ENCODE data around the gene MGLL.

MGLL gene

DNA sequence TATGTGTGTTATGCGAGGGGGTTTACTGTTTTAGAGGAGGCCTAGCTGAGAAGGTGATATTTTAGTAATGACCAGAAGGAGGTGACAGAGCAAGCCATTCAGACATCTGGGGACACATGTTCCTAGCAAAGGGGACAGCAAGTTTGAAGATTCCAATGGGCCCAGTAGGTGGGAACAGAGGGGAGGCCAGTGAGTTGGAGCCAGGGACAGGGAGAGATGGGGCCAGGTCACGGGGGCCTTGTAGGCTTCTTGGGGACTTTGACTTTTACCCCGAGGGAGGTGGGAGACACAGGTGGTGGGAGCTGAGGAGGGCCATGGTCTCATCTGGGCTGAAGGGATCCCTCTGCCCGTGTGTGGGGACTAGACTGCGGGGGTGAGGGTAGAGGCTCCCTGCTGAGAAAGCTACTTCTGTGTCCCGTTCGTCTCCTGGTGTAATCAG, 72.5 kb downstream of the MGLL start:
- ATAC-seq (replicated peaks; ENCODE audit: extremely low read depth, poor library complexity, severe bottlenecking) (no peak), DNase-seq (ENCODE audit: low spot score in 2 of 2) (no peak)
- Mint-ChIP-seq H3K4me3 (no peak overlapping the region), H3K4me1 (peaks cover 9% of the 10 kb centered on the region), H3K36me3 (ENCODE audit: insufficient read depth) (no peaks in the 10 kb centered on the region), H3K27me3 (peaks cover 23% of the 10 kb centered on the region), H3K27ac (ENCODE audit: low read depth) (no peak overlapping the region), H3K9me3 (no peaks in the 10 kb centered on the region)

DNA sequence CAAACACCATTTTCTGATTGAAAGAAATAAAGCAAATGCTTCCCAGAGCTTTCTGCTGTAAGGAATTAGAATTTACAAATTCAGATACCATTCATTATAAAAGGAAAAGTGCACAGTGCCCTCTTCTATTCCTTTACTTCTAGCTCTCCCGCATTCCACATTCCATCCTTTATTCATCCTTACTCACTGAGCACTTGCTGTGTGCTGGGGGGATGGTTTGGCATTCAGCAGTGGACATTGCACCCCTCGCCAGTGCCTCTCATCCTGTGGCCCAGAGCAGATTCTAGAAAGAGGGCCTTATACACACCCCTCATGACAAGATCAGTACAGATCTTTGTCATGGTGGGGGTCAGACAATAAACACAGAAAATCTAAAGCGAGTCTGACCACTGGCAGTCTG, 73.0 kb downstream of the MGLL start:
- H3K27me3 Mint-ChIP-seq = peaks cover 18% of the 10 kb centered on the region

DNA sequence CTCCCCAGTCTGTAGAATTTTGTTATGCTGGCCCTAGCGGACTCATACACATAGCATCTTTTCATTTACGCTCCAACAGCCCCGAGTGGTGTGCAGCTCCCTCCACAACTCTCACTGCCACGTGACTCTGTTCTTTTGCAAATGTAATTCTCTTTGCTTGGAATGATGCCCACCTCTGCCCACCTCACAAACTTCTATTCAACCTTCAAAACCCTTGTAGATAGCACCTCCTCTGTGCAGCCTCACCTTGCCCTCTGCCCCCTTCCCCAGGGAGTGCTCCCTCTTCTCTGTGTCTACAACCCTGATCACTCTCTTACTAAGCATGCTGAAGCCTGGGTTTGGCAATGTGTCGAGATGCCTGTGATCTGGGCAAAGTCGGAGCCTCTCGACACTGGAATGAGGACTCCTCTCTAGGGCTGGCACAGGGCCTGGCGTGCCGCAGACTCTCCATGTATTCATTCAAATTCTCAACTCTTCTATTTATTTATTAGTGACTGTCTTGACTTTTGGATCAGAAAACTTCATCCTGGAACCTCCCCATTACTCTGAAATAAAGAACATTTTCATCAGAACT, 73.5 kb downstream of the MGLL start:
- H3K9me3 Mint-ChIP-seq = no peaks in the 10 kb centered on the region
- no peak for DNase-seq (ENCODE audit: low spot score in 2 of 2)
- H3K4me1 Mint-ChIP-seq = no peaks in the 10 kb centered on the region
- no peak for ATAC-seq (replicated peaks; ENCODE audit: extremely low read depth, poor library complexity, severe bottlenecking)
- no peak overlapping the region for H3K4me3 Mint-ChIP-seq
- no peak overlapping the region for H3K27ac Mint-ChIP-seq (ENCODE audit: low read depth)
- H3K27me3 Mint-ChIP-seq = peaks cover 18% of the 10 kb centered on the region
- no peaks in the 10 kb centered on the region for H3K36me3 Mint-ChIP-seq (ENCODE audit: insufficient read depth)

More for the DNA sequence above, 73.0 kb downstream of the MGLL start:
- Mint-ChIP-seq H3K27ac (ENCODE audit: low read depth) (no peak overlapping the region), H3K4me1 (peaks cover 5% of the 10 kb centered on the region), H3K4me3 (no peak overlapping the region), H3K9me3 (no peaks in the 10 kb centered on the region), H3K36me3 (ENCODE audit: insufficient read depth) (no peaks in the 10 kb centered on the region)
- DNase-seq (ENCODE audit: low spot score in 2 of 2) (no peak), ATAC-seq (replicated peaks; ENCODE audit: extremely low read depth, poor library complexity, severe bottlenecking) (no peak)

DNA sequence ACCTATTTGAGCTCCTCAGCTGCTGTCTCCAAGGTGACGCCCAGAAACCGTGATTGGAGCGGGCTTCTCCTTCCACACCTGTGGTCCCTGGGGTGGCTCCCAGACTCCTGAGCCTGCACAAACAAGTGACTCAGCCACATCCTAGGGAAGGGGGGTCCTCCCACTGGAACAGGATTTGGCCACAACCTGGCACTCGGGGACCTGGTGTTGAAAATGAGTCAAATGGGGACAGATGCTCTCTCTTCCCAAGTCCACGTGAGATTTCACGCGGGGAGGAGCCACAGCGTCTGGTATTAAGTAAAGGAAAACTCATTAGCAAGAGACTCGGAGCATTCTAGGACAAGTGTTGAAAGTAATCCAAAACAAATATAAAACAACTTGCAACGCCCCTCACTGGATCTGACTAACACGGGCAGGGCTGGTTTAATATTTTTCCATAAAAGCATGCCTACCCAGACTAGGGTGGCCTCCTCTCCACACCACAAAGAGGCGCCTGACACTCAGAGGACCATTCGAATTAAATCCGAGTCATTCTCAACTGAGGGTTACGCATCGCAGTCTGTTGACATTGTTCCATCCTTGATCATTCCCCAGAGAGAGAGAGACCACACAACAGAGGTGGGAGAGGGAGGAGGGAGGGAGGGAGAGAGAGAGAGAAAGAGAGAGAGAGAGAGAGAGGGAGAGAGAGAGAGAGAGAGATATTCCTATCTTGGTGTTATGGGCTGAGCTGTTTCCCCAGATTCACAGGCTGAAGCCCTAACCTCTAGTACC, 74.4 kb downstream of the MGLL start:
- peaks cover 21% of the 10 kb centered on the region for H3K27me3 Mint-ChIP-seq
- H3K4me1 Mint-ChIP-seq = no peaks in the 10 kb centered on the region
- DNase-seq (ENCODE audit: low spot score in 2 of 2) (no peak), ATAC-seq (replicated peaks; ENCODE audit: extremely low read depth, poor library complexity, severe bottlenecking) (no peak)
- no peaks in the 10 kb centered on the region for H3K9me3 Mint-ChIP-seq
- no peak overlapping the region for H3K4me3 Mint-ChIP-seq
- H3K27ac Mint-ChIP-seq (ENCODE audit: low read depth) = no peak overlapping the region
- H3K36me3 Mint-ChIP-seq (ENCODE audit: insufficient read depth) = no peaks in the 10 kb centered on the region

- ATAC-seq (replicated peaks; ENCODE audit: extremely low read depth, poor library complexity, severe bottlenecking) (no peak), DNase-seq (ENCODE audit: low spot score in 2 of 2) (no peak)
- peaks cover 21% of the 10 kb centered on the region for H3K27me3 Mint-ChIP-seq
- H3K4me1 Mint-ChIP-seq = no peaks in the 10 kb centered on the region
- no peaks in the 10 kb centered on the region for H3K9me3 Mint-ChIP-seq
- no peak overlapping the region for H3K4me3 Mint-ChIP-seq
- no peak overlapping the region for H3K27ac Mint-ChIP-seq (ENCODE audit: low read depth)
- H3K36me3 Mint-ChIP-seq (ENCODE audit: insufficient read depth) = no peaks in the 10 kb centered on the region
Measured at GRCh38 chr3:127747066-127747465, 75.2 kb downstream of the MGLL start.

DNA sequence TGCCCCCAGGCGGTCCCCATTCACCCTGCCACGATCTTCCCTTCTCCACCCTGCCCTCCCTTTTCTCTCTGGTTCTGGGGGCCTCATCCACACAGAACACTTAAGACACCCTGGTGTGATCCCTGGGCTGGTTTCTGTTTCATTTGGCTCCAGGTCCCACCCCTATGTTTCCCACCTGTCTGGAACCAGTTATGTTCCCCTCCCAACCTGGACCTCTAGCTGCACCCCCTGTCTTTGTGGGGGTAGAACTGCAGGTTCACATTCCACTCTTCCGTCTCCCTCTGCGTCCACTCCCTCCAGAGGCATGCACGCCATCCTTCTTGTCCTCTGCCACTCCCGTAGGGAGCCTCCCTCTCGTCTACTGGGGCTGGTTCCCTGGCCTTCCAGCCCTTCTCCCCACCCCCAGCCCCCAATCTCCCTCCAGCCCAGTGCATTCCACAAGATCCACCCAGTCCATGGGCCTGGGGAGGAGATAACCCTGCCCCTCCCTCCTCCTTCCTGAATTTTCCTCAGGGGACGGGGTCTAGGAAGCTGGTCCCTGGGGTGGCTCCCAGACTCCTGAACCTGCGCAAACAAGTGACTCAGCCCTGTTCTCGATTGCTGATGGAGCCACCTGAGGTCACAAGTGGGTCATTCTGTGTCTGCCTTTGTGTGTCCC, 75.8 kb downstream of the MGLL start:
- Mint-ChIP-seq H3K27ac (ENCODE audit: low read depth) (no peak overlapping the region), H3K4me3 (no peak overlapping the region), H3K9me3 (no peaks in the 10 kb centered on the region), H3K36me3 (ENCODE audit: insufficient read depth) (no peaks in the 10 kb centered on the region), H3K27me3 (peaks cover 21% of the 10 kb centered on the region), H3K4me1 (no peaks in the 10 kb centered on the region)
- ATAC-seq (replicated peaks; ENCODE audit: extremely low read depth, poor library complexity, severe bottlenecking) (no peak), DNase-seq (ENCODE audit: low spot score in 2 of 2) (no peak)

DNA sequence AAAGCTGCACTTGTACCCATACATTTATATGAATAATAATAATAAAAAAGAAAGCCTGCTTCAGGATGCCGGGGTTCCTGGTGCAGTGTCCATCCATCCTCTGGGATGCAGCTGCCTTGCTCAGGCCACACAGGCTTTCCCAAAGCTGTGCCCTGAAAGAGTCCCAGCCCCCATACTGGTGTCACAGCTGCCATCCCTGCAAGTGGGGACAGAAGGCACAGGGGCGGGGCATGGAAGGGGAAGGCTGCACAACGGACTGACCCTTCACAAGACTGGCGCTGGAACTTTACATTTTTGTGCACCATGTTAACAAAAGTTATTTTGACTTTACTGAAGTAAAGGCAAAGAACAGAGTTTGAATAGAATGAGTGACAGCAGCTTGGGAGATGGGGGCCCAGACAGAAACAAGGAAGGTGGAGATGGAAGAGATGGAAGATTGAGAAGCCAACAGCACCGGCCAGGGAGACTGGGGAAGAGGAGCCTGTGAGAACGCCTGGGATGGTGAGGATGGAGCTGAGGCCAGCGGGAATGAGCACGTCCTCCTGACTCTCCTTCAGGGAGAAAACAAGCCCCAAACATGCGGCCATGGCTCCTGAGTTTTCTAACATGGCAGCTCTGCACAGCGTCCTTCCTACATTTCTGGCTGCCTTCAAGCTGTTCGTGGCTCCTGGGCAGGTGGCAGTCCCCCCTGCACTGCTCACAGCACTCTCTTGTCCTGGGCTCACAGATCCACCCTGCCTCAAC, 76.5 kb downstream of the MGLL start:
- peaks cover 26% of the 10 kb centered on the region for H3K27me3 Mint-ChIP-seq
- no peaks in the 10 kb centered on the region for H3K9me3 Mint-ChIP-seq
- no peak for DNase-seq (ENCODE audit: low spot score in 2 of 2)
- H3K27ac Mint-ChIP-seq (ENCODE audit: low read depth) = no peak overlapping the region
- no peak for ATAC-seq (replicated peaks; ENCODE audit: extremely low read depth, poor library complexity, severe bottlenecking)
- no peak overlapping the region for H3K4me3 Mint-ChIP-seq
- no peaks in the 10 kb centered on the region for H3K36me3 Mint-ChIP-seq (ENCODE audit: insufficient read depth)
- H3K4me1 Mint-ChIP-seq = no peaks in the 10 kb centered on the region

DNA sequence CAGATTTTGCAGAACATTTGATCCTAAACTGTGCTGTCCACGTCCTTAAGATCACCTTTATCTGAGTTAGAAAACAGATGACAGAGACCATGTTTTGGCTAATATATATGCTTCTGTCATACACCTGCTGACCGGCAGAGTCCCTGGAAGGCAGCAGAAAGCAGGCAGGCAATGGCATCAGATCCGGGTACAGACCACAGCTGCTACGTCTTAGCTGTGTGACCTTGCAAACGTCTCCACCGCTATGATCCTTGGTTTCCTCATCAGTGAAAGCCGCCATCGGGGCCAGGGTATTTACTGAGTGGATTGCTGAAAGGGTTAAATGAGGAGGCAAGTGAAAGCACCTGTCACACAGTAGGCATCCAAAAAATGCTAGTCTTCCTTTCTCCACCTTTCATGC, 77.4 kb downstream of the MGLL start:
- H3K36me3 Mint-ChIP-seq (ENCODE audit: insufficient read depth) = no peaks in the 10 kb centered on the region
- H3K9me3 Mint-ChIP-seq = no peaks in the 10 kb centered on the region
- H3K27me3 Mint-ChIP-seq = peaks cover 31% of the 10 kb centered on the region
- H3K4me3 Mint-ChIP-seq = no peak overlapping the region
- DNase-seq (ENCODE audit: low spot score in 2 of 2) (no peak), ATAC-seq (replicated peaks; ENCODE audit: extremely low read depth, poor library complexity, severe bottlenecking) (no peak)
- H3K4me1 Mint-ChIP-seq = no peaks in the 10 kb centered on the region
- H3K27ac Mint-ChIP-seq (ENCODE audit: low read depth) = no peak overlapping the region

DNA sequence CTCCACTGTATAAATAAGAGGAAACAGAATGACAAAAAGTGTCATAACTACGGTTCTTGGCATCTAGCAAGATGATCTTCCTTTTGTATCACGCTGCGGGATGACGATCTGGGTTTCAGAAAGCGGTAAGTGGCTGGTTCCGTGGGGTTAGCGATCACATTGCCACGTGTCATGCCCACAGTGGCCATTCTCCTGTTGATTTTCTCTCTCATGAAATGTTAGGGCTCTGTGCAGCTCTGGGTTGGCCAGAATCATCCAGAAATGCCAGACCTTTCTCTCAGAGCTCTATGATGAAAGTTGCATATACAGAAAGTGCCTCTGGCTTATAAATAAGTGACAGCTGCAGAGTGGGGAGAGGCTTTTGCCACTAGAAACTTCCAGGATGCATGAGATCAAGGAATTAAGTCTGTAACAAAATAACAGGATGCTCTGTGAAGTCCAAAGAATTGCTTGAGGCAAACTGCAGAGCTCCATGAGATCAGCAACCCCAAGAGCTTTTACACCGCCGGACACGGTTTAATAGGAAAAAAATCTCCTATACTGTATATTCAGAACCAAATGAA, 78.0 kb downstream of the MGLL start:
- ATAC-seq (replicated peaks; ENCODE audit: extremely low read depth, poor library complexity, severe bottlenecking) = no peak
- no peak for DNase-seq (ENCODE audit: low spot score in 2 of 2)
- H3K4me3 Mint-ChIP-seq = no peak overlapping the region
- H3K27ac Mint-ChIP-seq (ENCODE audit: low read depth) = no peak overlapping the region
- peaks cover 26% of the 10 kb centered on the region for H3K27me3 Mint-ChIP-seq
- no peaks in the 10 kb centered on the region for H3K36me3 Mint-ChIP-seq (ENCODE audit: insufficient read depth)
- H3K4me1 Mint-ChIP-seq = no peaks in the 10 kb centered on the region
- no peaks in the 10 kb centered on the region for H3K9me3 Mint-ChIP-seq

DNA sequence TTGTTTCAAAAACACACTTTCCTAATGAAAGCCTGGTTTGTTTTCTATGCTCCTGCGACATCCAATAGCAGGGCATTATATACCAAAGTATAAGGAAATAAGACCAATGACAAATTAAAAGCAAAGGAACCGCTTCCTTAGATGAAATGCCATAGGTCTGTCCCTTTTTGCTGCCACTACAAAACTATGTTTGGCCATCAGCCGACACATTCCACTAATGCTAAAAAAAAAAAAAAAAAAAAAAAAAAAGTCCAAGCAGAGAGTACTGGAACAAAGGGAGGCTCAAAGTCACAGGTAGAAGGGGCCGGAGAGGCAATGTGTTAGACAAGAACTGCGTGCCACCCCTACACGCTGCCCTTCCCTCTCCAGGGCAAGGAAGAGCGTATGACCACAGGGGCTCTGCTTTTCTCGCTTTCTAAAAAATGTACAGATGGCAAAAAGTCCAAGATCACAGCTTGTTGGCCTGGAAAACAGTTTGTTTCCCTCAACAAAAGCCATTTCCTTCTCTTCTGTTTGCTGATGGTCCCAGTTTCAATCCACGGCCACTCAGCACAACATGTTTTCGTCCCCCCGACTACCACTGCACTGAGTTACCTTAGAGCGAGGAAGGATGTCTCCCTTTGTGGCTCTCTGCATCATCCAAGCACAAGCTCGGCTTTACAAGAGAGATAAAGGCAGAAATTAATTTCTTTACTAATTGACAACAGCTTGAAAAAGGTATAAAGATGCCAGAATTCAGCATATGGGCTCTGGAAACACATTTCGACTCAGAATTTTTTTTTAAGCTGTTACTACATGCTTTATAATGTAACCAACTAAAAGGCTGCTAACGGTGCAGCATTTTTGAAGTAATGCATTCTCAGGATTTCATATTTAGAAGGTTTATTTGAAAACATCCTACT, 78.7 kb downstream of the MGLL start:
- H3K36me3 Mint-ChIP-seq (ENCODE audit: insufficient read depth) = no peaks in the 10 kb centered on the region
- no peak overlapping the region for H3K27ac Mint-ChIP-seq (ENCODE audit: low read depth)
- peaks cover 22% of the 10 kb centered on the region for H3K27me3 Mint-ChIP-seq
- H3K9me3 Mint-ChIP-seq = no peaks in the 10 kb centered on the region
- H3K4me1 Mint-ChIP-seq = no peaks in the 10 kb centered on the region
- H3K4me3 Mint-ChIP-seq = no peak overlapping the region
- no peak for ATAC-seq (replicated peaks; ENCODE audit: extremely low read depth, poor library complexity, severe bottlenecking)
- no peak for DNase-seq (ENCODE audit: low spot score in 2 of 2)

DNA sequence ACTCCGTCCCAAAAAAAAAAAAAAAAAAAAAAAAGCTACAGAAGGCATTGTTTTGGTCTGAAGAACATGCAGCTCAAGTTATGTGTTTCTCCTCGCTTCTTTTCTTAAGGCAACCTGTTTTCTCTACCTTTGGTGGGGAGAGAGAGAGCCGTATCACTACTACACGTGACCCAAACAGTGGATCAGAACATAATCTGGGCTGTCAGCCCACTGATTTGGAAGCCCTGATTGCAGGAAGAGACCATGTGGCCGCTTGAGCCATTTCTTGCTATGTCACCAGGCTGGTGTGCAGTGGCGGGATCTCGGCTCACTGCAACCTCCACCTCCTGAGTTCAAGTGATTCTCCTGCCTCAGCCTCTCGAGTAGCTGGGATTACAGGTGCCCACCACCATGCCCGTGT, 79.7 kb downstream of the MGLL start:
- H3K4me1 Mint-ChIP-seq = no peaks in the 10 kb centered on the region
- no peak overlapping the region for H3K27ac Mint-ChIP-seq (ENCODE audit: low read depth)
- DNase-seq (ENCODE audit: low spot score in 2 of 2) = no peak
- no peak overlapping the region for H3K4me3 Mint-ChIP-seq
- no peaks in the 10 kb centered on the region for H3K9me3 Mint-ChIP-seq
- peaks cover 22% of the 10 kb centered on the region for H3K27me3 Mint-ChIP-seq
- no peak for ATAC-seq (replicated peaks; ENCODE audit: extremely low read depth, poor library complexity, severe bottlenecking)
- H3K36me3 Mint-ChIP-seq (ENCODE audit: insufficient read depth) = no peaks in the 10 kb centered on the region

- Mint-ChIP-seq H3K4me3 (no peak overlapping the region), H3K27ac (ENCODE audit: low read depth) (no peak overlapping the region), H3K36me3 (ENCODE audit: insufficient read depth) (no peaks in the 10 kb centered on the region), H3K4me1 (no peaks in the 10 kb centered on the region), H3K27me3 (peaks cover 22% of the 10 kb centered on the region), H3K9me3 (no peaks in the 10 kb centered on the region)
- ATAC-seq (replicated peaks; ENCODE audit: extremely low read depth, poor library complexity, severe bottlenecking) (no peak), DNase-seq (ENCODE audit: low spot score in 2 of 2) (no peak)
Measured at GRCh38 chr3:127741690-127742089, 80.6 kb downstream of the MGLL start.
